K562 (cell line): ENCODE results near the gene ZFYVE16. TPM values are rescaled to one million over a fixed set of nuclear protein-coding genes. Genes with fewer than 3 reads are reported as not detected.

ENCODE experiments used
- BCOR ChIP-seq: fragments of 450-650 bp; IDR thresholded peaks from 2 replicates; pipeline ENCODE4 v1.6.1; 2016
- CBX1 ChIP-seq: sonication (generic); IDR thresholded peaks from 2 replicates; pipeline ENCODE4 v1.6.1; 2016; ENCODE audit warnings: antibody characterized with exemption, low read depth, mild to moderate bottlenecking
- KAT2B ChIP-seq: IDR thresholded peaks from one replicate; pipeline ENCODE4 v1.6.1; 2012; ENCODE audit warnings: low read depth, mild to moderate bottlenecking, control low read depth, inconsistent platforms, low read length, moderate library complexity
- KDM1A ChIP-seq, 2 experiments: fragments of 450-650 bp; IDR thresholded peaks; 2 replicates each; pipeline ENCODE4 v1.6.1; 2016; ENCODE audit warnings: mild to moderate bottlenecking in 2 of 2
- MNT ChIP-seq, 2 experiments: fragments of 450-650 bp; conservative IDR thresholded peaks; 2 replicates each; pipeline ENCODE4 v1.6.1; 2017; ENCODE audit warnings: mild to moderate bottlenecking in 2 of 2, moderate library complexity in 2 of 2
- NFYB ChIP-seq: IDR thresholded peaks from 2 replicates; pipeline ENCODE4 v1.6.1; 2011; ENCODE audit warnings: mild to moderate bottlenecking, moderate library complexity; ENCODE audit not compliant: insufficient read length; ENCODE audit errors: extremely low read depth
- PTRF ChIP-seq: fragments of 450-650 bp; IDR thresholded peaks from 2 replicates; pipeline ENCODE4 v1.6.1; 2016; ENCODE audit warnings: mild to moderate bottlenecking, missing genetic modification characterization, missing compliant biosample characterization
- RBM25 ChIP-seq: fragments of 200-400 bp; formaldehyde crosslinking; IDR thresholded peaks from 2 replicates; pipeline ENCODE4 v1.6.1; 2018; ENCODE audit warnings: low read length, low read depth, moderate library complexity; ENCODE audit not compliant: severe bottlenecking
- TGIF2 ChIP-seq: sonication (generic); formaldehyde crosslinking; IDR thresholded peaks from 2 replicates; pipeline ENCODE4 v1.8.1; 2022; ENCODE audit warnings: mild to moderate bottlenecking, missing genetic modification reagents, moderate library complexity
- YY1 ChIP-seq, 3 experiments: IDR thresholded peaks; 2 replicates each; pipeline ENCODE4 v1.6.1; 2011; ENCODE audit warnings: low read length in 2 of 3, mild to moderate bottlenecking in 2 of 3, moderate library complexity in 2 of 3, borderline replicate concordance in 1 of 3, control low read depth in 1 of 3, low read depth in 1 of 3; ENCODE audit not compliant: insufficient read depth in 3 of 3, insufficient replicate concordance in 2 of 3, control insufficient read depth in 1 of 3, insufficient read length in 1 of 3; ENCODE audit errors: extremely low read depth in 1 of 3
- polyA plus RNA-seq, 8 experiments: library from polyadenylated mRNA; depleted of rRNA in 4 of 8; stranded (reverse) in 5 of 8; unstranded in 3 of 8; fragments of >200 nt; fragmentation: Nextera tagmentation in 2 of 8; fragmentation: Illumina TruSeq in 1 of 8; extraction: Ambion mirVana in 2 of 8; extraction: Trizol in 1 of 8; gene quantifications; 2 replicates each; pipeline versions ENCODE4 v1.2.1 to v1.2.3, GENCODE V29; 2011 to 2014; ENCODE audit warnings: inconsistent platforms in 1 of 8, missing spikeins in 1 of 8
- total RNA-seq, 7 experiments: library from RNA; depleted of rRNA in 6 of 7; stranded (reverse); fragments of >200 nt in 6 of 7; fragmentation: Illumina TruSeq in 2 of 7; extraction: Trizol in 2 of 7; gene quantifications; 2 replicates each; pipeline versions ENCODE4 v1.2.1 to v1.2.3, GENCODE V29; 2011 to 2021; ENCODE audit warnings: low replicate concordance in 1 of 7
- TF ChIP-seq, protein P1 (sequence below): fragments of 450-650 bp; IDR thresholded peaks from 2 replicates; pipeline ENCODE4 v1.6.1; 2016
- TF ChIP-seq, protein P2 (sequence below): fragments of 450-650 bp; IDR thresholded peaks from 2 replicates; pipeline ENCODE4 v1.6.1; 2016; ENCODE audit warnings: mild to moderate bottlenecking, moderate library complexity

The ZFYVE16 gene
- total and polyA plus RNA-seq, 9 of the 15 experiments (the other 6 are each of a cell fraction or from before 2014, with no cell fraction given), result 6.0 to 18.9 (median 12.5) TPM

GRCh38 chr5:80406980-80407734 lies 707 bp upstream of the ZFYVE16 start (continued):
- TF ChIP-seq KDM1A (IDR thresholded peaks at IDR 0.05) (peak; percentile 34; a peak in 1 of 4 replicates), KAT2B (no peak), TGIF2 (no peak), YY1 (IDR thresholded peaks at IDR 0.05; ENCODE audit: borderline replicate concordance in 1 of 3, control insufficient read depth in 1 of 3, extremely low read depth in 1 of 3, insufficient read depth in 3 of 3, insufficient read length in 1 of 3, insufficient replicate concordance in 2 of 3, low read depth in 1 of 3, low read length in 2 of 3) (peak in 1 of 3 experiments; percentile 8), PTRF (tag) (no peak), NFYB (no peak), MNT (conservative IDR thresholded peaks at IDR 0.05) (0 out of 4 replicates have a peak, but pooled peaks of 1 of the 2 experiments have one; percentile 8), CBX1 (0 out of 2 replicates have a peak, but pooled peaks have one; percentile 17), BCOR (peak; percentile 62), RBM25 (peak; percentile 58)
- TF ChIP-seq, protein P1, sequence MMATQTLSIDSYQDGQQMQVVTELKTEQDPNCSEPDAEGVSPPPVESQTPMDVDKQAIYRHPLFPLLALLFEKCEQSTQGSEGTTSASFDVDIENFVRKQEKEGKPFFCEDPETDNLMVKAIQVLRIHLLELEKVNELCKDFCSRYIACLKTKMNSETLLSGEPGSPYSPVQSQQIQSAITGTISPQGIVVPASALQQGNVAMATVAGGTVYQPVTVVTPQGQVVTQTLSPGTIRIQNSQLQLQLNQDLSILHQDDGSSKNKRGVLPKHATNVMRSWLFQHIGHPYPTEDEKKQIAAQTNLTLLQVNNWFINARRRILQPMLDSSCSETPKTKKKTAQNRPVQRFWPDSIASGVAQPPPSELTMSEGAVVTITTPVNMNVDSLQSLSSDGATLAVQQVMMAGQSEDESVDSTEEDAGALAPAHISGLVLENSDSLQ, result 0 out of 2 replicates have a peak, but pooled peaks have one; percentile 15
- TF ChIP-seq, protein P2, sequence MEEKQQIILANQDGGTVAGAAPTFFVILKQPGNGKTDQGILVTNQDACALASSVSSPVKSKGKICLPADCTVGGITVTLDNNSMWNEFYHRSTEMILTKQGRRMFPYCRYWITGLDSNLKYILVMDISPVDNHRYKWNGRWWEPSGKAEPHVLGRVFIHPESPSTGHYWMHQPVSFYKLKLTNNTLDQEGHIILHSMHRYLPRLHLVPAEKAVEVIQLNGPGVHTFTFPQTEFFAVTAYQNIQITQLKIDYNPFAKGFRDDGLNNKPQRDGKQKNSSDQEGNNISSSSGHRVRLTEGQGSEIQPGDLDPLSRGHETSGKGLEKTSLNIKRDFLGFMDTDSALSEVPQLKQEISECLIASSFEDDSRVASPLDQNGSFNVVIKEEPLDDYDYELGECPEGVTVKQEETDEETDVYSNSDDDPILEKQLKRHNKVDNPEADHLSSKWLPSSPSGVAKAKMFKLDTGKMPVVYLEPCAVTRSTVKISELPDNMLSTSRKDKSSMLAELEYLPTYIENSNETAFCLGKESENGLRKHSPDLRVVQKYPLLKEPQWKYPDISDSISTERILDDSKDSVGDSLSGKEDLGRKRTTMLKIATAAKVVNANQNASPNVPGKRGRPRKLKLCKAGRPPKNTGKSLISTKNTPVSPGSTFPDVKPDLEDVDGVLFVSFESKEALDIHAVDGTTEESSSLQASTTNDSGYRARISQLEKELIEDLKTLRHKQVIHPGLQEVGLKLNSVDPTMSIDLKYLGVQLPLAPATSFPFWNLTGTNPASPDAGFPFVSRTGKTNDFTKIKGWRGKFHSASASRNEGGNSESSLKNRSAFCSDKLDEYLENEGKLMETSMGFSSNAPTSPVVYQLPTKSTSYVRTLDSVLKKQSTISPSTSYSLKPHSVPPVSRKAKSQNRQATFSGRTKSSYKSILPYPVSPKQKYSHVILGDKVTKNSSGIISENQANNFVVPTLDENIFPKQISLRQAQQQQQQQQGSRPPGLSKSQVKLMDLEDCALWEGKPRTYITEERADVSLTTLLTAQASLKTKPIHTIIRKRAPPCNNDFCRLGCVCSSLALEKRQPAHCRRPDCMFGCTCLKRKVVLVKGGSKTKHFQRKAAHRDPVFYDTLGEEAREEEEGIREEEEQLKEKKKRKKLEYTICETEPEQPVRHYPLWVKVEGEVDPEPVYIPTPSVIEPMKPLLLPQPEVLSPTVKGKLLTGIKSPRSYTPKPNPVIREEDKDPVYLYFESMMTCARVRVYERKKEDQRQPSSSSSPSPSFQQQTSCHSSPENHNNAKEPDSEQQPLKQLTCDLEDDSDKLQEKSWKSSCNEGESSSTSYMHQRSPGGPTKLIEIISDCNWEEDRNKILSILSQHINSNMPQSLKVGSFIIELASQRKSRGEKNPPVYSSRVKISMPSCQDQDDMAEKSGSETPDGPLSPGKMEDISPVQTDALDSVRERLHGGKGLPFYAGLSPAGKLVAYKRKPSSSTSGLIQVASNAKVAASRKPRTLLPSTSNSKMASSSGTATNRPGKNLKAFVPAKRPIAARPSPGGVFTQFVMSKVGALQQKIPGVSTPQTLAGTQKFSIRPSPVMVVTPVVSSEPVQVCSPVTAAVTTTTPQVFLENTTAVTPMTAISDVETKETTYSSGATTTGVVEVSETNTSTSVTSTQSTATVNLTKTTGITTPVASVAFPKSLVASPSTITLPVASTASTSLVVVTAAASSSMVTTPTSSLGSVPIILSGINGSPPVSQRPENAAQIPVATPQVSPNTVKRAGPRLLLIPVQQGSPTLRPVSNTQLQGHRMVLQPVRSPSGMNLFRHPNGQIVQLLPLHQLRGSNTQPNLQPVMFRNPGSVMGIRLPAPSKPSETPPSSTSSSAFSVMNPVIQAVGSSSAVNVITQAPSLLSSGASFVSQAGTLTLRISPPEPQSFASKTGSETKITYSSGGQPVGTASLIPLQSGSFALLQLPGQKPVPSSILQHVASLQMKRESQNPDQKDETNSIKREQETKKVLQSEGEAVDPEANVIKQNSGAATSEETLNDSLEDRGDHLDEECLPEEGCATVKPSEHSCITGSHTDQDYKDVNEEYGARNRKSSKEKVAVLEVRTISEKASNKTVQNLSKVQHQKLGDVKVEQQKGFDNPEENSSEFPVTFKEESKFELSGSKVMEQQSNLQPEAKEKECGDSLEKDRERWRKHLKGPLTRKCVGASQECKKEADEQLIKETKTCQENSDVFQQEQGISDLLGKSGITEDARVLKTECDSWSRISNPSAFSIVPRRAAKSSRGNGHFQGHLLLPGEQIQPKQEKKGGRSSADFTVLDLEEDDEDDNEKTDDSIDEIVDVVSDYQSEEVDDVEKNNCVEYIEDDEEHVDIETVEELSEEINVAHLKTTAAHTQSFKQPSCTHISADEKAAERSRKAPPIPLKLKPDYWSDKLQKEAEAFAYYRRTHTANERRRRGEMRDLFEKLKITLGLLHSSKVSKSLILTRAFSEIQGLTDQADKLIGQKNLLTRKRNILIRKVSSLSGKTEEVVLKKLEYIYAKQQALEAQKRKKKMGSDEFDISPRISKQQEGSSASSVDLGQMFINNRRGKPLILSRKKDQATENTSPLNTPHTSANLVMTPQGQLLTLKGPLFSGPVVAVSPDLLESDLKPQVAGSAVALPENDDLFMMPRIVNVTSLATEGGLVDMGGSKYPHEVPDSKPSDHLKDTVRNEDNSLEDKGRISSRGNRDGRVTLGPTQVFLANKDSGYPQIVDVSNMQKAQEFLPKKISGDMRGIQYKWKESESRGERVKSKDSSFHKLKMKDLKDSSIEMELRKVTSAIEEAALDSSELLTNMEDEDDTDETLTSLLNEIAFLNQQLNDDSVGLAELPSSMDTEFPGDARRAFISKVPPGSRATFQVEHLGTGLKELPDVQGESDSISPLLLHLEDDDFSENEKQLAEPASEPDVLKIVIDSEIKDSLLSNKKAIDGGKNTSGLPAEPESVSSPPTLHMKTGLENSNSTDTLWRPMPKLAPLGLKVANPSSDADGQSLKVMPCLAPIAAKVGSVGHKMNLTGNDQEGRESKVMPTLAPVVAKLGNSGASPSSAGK, result 0 out of 2 replicates have a peak, but pooled peaks have one; percentile 23
